GM18909 (cell line): ENCODE data around the gene OR6V1.

ENCODE experiments used
- ATAC-seq: cut with Tn5 transposase; IDR thresholded peaks from one replicate; pipeline ENCODE4 v1.9.1; 2021; ENCODE audit warnings: mild to moderate bottlenecking; ENCODE audit not compliant: unreplicated experiment, poor library complexity

Gene OR6V1

GRCh38 chr7:143052041-143052440, at the start of gene OR6V1:
TSS of gene OR6V1 (plus strand) at chr7:143052341. CDS start at chr7:143052341, 0 bp downstream.
- no peak for ATAC-seq

GRCh38 chr7:143002898-143003297, 49.2 kb upstream of the OR6V1 start:
- no peak for ATAC-seq

GRCh38 chr7:143003393-143004051, 48.6 kb upstream of the OR6V1 start:
- peak; percentile 64 for ATAC-seq

- no peak for ATAC-seq
Measured at GRCh38 chr7:143005632-143006260, 46.4 kb upstream of the OR6V1 start.

GRCh38 chr7:143008007-143008901, 43.9 kb upstream of the OR6V1 start:
- ATAC-seq = peak; percentile 87

GRCh38 chr7:143012001-143012400, 40.1 kb upstream of the OR6V1 start:
- no peak for ATAC-seq

GRCh38 chr7:143012409-143012808, 39.7 kb upstream of the OR6V1 start:
- ATAC-seq = no peak

GRCh38 chr7:143013473-143013872, 38.7 kb upstream of the OR6V1 start:
- ATAC-seq = no peak

- ATAC-seq = no peak
Measured at GRCh38 chr7:143013893-143014292, 38.2 kb upstream of the OR6V1 start.

- ATAC-seq = peak; percentile 95
Measured at GRCh38 chr7:143015084-143015483, 37.1 kb upstream of the OR6V1 start.

GRCh38 chr7:143015926-143016490, 36.1 kb upstream of the OR6V1 start:
- ATAC-seq = no peak

GRCh38 chr7:143016996-143017395, 35.1 kb upstream of the OR6V1 start:
- ATAC-seq = no peak

- no peak for ATAC-seq
Measured at GRCh38 chr7:143018931-143019330, 33.2 kb upstream of the OR6V1 start.

- no peak for ATAC-seq
Measured at GRCh38 chr7:143023047-143023446, 29.1 kb upstream of the OR6V1 start.

GRCh38 chr7:143025371-143025770, 26.8 kb upstream of the OR6V1 start:
- ATAC-seq = no peak

- no peak for ATAC-seq
Measured at GRCh38 chr7:143027032-143027431, 25.1 kb upstream of the OR6V1 start, which contains the start of gene OR9A2. TSS of gene OR9A2 (minus strand) at chr7:143027132. CDS start at chr7:143027132, 0 bp downstream.

- ATAC-seq = no peak
Measured at GRCh38 chr7:143027683-143028082, 24.5 kb upstream of the OR6V1 start.

GRCh38 chr7:143038635-143039034, 13.5 kb upstream of the OR6V1 start:
- no peak for ATAC-seq

GRCh38 chr7:143040209-143040715, 11.9 kb upstream of the OR6V1 start:
- ATAC-seq = no peak

GRCh38 chr7:143041346-143041745, 10.8 kb upstream of the OR6V1 start:
- no peak for ATAC-seq
